ELF-1 (cell line): Measurements from ENCODE around the gene NPNT.
A peak's percentile ranks its signal among the peaks of the same experiment; 100 is the strongest.

Experiments
- DNase-seq: peaks from one replicate; pipeline ENCODE4 v3.0.0-alpha.2; 2016; ENCODE audit warnings: low read depth, low spot score

Gene NPNT

GRCh38 chr4:105917171-105917685 is 22.0 kb downstream of the NPNT start:
- DNase-seq, result no peak

DNA sequence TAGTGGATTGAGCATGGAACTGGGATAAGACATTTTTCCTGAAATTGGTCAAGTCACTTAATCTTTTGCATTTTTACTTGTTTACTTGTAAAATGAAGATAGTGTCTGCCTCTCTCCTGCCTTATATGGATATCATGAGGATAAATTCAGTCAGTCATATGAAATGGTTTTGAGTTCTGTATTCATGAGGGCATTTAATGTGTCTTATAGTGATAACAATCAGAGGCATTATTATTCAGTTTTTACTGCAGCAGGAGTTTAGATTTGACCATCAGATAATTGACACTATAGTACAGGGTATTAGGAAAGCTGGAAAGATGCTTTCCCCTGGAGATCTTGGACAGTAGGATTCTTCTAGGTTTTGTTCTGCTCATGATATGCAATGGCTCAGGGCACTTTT is 26.0 kb downstream of the NPNT start:
- DNase-seq, result no peak

- peak; percentile 27 for DNase-seq
These were observed 28.4 kb downstream of the NPNT start for GRCh38 chr4:105923497-105924238.

DNA sequence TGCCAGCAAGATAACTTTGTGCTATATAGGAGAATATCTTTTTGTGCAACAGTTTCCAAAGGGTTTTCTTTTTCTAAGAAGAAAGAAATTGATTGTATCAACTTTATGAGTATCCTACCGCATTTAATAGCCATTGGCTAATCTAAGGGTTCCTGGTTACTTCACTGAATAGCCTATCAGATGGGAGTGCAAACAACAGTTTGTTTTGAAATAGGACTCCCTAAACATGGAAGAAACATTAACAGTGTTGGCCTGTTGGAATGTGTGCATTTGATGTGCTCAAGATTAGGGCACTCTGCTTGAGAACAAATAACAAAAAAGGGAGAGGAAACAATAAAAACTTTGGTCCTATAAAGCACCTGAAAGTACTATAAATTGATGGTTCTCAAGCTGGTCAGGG is 29.1 kb downstream of the NPNT start:
- no peak for DNase-seq

GRCh38 chr4:105930698-105931097 is 35.4 kb downstream of the NPNT start:
- DNase-seq, result no peak

GRCh38 chr4:105933083-105933482 is 37.8 kb downstream of the NPNT start:
- DNase-seq, result no peak

GRCh38 chr4:105934386-105934785 is 39.1 kb downstream of the NPNT start:
- no peak for DNase-seq

GRCh38 chr4:105936901-105937300 is 41.6 kb downstream of the NPNT start:
- peak; percentile 69 for DNase-seq

DNA sequence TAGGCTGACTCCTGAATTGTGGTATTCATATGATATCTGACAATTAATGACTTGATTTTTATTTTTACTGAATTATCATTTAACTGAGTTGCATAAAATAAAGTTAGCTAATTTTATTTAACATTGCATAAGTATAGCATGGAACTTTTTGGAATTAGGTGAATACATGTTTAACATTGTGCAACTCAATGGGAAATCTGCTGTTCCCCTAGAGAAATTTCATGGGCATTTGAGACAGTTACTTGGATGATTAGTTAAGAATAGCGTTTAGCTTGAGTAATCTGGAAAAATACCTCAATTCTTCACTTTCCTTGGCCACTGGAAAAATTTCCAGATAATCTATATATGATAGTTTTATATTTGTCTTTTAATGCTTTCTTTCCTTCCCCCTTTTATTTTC is 42.5 kb downstream of the NPNT start:
- DNase-seq, result no peak

- DNase-seq, result no peak
These were observed 48.0 kb downstream of the NPNT start for GRCh38 chr4:105943234-105943633.

DNA sequence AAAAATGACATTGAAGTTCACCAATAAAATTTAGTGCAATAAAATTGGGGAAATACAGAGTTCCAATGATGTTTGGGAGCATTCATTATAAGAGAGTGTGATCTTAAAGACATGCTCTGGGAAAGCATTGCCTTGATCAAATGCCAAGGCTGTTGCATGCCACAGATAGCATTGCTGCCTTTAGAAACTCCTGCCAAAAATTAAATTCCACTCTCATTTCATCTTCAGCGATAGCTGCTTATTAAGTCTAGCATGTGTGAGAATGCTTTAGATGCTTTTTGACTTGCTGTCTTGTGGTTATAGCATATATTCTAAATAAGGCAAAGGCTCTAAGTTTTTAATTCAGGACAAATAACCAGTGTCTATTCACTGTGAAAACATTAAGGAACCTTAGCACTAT is 49.3 kb downstream of the NPNT start:
- DNase-seq, result no peak

DNA sequence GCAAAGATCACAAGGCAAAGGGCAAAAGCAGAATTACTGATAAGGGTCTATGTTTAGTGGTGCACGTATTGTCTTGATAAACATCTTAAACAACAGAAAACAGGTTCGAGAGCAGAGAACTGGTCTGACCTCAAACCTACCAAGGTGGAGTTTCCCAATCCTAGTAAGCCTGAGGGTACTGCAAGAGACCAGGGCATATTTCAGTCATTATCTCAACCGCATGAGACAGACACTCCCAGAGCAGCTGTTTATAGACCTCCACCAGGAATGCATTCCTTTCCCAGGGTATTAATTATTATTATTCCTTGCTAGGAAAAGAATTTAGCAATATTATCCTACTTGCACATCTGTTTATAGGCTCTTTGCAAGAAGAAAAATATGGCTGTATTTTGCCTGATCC is 51.5 kb downstream of the NPNT start:
- no peak for DNase-seq

GRCh38 chr4:105950701-105951100 is 55.4 kb downstream of the NPNT start:
- DNase-seq, result no peak

DNA sequence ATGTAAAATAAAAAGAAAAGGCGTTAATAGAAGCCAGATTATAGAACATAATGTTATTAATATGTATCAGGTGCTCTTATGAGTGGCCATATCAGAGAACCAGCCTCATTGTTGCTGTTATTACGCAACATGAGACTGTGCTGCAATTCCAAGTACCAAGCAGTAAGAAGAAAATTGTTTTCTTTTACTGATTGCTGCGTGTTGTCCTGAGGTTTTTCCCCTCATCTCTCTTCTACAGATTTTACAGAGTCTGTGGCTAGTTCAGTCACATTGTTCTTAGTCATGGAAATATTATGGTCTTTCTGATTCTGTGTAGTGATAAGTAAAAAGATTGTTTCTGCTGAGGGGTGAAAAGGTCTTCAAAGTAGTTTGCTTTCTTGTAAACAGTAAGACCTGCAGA is 55.9 kb downstream of the NPNT start:
- no peak for DNase-seq

- DNase-seq, result no peak
These were observed 57.3 kb downstream of the NPNT start for GRCh38 chr4:105952591-105952990.

DNA sequence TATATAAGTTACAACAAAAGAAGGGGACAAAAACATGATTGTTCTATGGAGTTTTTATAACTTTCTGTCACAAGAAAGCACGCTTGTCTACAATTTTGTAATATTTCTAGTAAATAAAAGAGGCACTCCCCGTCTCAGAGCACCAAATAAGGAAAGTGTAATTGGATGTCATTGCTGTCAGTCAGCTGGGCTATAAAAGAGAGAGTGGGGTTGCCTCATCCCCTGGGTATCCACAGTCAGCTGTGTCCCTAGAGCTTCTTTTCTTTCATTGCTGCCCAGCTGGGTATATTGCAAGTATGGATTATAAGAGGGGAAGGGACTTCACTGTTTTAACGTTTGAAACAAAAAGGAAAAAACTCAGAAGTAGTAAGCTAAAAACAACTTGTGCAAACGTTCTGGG is 61.3 kb downstream of the NPNT start:
- DNase-seq, result no peak

GRCh38 chr4:105957680-105958079 is 62.4 kb downstream of the NPNT start:
- DNase-seq, result no peak

- no peak for DNase-seq
These were observed 68.5 kb downstream of the NPNT start for GRCh38 chr4:105963461-105964400.

DNA sequence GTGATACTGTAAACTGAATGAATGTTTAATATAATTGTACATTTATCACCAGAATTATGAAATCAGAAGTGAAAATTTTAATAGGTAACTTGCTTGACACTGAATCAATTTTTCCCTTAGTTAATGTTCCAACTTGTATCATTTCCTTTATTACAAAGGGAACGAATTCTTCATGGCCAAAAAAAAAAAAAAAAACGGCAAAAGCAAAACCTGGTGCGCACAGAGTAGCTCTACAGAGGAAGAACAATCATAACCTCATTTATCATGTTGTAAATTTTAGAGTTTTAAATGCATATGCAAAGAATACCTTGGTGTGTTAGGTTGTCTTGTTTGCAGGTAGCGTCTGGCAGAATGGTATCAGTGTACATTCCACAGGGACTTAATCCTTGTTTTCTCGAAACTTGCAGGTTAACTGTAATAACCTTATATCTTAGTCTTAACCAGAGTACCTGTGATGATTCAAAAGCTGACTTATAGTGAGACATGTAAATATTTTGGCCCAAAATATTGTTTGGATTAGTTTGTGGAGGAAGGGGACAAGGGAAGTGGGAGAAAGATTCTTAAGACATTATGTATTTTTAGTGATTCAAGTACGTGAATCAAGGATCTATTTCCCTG is 70.0 kb downstream of the NPNT start:
- no peak for DNase-seq

DNA sequence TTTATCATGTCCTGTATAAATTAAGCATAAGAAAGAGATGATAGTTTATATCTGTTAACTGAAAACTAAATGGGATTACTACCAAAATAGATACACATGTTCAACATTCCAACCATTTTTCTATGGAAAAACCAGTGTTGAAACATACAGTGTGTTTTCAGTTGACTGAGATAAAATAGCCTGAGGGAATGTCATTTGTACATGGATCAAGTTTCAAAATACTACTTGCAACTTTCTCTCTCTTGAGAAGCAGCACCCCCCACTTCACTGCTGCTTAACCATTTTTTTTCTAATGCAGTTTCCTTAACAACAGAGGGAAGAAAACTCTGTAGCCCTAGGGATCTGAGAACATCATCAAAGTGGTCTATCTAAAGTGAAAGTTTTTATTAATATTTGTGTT is 70.8 kb downstream of the NPNT start:
- DNase-seq, result no peak

DNA sequence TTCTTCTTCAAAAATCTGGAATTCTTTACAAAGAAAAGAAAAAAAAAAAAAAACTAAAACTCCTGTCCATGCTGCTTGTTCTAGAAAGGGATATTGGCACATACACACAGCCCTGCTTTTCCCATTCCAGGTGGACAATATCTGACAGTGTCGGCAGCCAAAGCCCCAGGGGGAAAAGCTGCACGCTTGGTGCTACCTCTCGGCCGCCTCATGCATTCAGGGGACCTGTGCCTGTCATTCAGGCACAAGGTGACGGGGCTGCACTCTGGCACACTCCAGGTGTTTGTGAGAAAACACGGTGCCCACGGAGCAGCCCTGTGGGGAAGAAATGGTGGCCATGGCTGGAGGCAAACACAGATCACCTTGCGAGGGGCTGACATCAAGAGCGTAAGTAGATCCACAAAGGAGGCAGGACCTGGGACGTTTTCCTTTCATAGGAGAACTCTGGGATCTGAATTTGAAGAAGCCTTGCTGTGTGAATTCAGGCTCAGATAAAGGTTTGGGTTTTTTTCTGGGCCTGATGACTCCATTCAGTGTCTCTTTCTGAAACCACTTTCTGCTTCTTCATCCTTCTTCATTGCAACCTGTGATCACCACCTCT is 71.9 kb downstream of the NPNT start:
- peak; percentile 46 for DNase-seq

DNA sequence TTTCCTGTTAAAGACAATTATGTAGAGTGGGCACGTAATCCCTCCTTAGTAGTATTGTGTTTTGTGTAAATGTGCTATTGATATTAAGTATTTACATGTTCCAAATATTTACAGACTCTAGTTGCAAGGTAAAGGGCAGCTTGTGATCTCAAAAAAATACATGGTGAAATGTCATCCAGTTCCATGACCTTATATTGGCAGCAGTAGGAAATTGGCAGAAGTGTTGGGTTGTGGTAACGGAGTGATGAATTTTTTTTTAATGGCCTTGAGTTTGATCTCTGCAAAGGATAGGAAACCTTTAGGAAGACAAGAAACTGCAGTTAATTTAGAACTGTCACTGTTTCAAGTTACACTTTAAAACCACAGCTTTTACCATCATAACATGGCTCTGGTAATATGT is 74.3 kb downstream of the NPNT start:
- DNase-seq, result no peak
